ENCODE measurements around the gene FKBP5. TPM values are rescaled to one million over a fixed set of nuclear protein-coding genes. Genes with fewer than 3 reads are reported as not detected.
A peak's percentile ranks its signal among the peaks of the same experiment; 100 is the strongest.
"Not testable (repeated sequence)": the region's sequence is repeated elsewhere in the genome, so short reads cannot be mapped to it uniquely, and the experiment has no call there.

The FKBP5 gene
- total RNA-seq, 3 donors from 2014 or later (not counting 1 experiment from before 2014, with no cell fraction given): 15.5 to 30.2 (median 27.3) TPM

DNA sequence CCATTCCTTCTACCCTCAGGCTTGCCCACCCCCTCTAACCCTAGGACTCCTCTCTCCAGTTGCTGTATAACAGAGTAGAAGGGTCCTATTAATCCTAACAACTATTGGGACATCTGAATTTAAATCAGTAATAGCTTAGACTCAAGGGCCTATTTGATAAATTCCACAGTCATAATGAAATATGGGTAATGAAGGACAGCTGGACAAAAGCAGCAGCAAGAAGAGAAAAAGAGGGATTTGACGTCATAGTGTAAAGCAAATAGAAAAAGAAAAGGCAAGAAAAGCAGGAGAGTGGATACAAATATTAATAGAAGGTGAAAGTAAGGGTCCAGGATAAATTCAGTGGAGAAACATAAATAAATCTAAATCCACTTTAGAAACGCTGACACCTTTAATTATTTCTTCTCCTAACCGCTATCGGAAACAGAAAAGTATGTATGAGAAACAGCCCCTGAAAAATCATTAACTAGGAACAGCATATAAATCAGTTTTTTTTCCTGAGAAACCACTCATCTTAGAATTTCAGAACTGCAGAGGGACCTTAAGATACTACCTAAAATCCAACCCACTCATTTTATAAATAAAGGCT is 12.8 kb downstream of the FKBP5 start:
- peaks cover 16 to 31% of the 10 kb centered on the region in 2 donors for H3K4me1 Mint-ChIP-seq
- no peak for ATAC-seq

DNA sequence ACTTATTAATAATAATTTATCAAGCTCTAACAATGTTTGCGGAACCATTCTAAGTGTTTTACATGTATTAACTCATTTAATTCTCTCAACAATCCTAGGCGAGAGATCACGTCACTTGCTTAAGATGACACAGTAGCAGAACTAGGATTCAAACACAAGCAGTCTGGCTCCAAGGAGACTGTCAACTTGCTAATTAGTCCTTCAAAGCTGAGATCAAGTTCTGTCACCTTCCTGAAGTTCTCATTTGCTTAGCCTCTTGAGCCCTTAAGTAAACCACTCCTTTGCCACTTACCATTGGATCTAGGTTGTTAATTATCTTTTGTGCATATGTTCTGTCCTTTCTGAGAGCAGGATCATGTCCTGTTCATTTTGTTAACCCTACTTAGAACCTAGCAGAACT is 14.1 kb downstream of the FKBP5 start:
- no peaks in the 10 kb centered on the region for H3K27me3 ChIP-seq (ENCODE audit: control insufficient read depth, insufficient read depth, low read length)
- H3K27ac ChIP-seq (ENCODE audit: low read length): no peak overlapping the region
- Mint-ChIP-seq H3K27me3 (ENCODE audit: low read depth in 2 of 2) (no peaks in the 10 kb centered on the region), H3K9me3 (no peaks in the 10 kb centered on the region), H3K4me1 (peaks cover 16 to 36% of the 10 kb centered on the region in 2 donors), H3K4me3 (no peak overlapping the region), H3K36me3 (no peaks in the 10 kb centered on the region), H3K27ac (peak overlapping the region; percentile 29 to 47)
- WGBS (ENCODE audit: insufficient coverage): 93% methylated on average over 3 of the region's 3 CpGs
- no peaks in the 10 kb centered on the region for H3K9me3 ChIP-seq (ENCODE audit: control insufficient read depth, insufficient read depth, low read length)
- no peak overlapping the region for H3K4me3 ChIP-seq (ENCODE audit: low read length)
- ATAC-seq (no peak), DNase-seq (peak in 1 of 2 donors; percentile 26)
- H3K4me1 ChIP-seq (ENCODE audit: control insufficient read depth, insufficient read depth, low read length): peaks cover 4% of the 10 kb centered on the region
- H3K36me3 ChIP-seq (ENCODE audit: control insufficient read depth, insufficient read depth, low read length): no peaks in the 10 kb centered on the region
- intact Hi-C loops (cut with micrococcal nuclease): no loop called here
- TF ChIP-seq, protein P1, sequence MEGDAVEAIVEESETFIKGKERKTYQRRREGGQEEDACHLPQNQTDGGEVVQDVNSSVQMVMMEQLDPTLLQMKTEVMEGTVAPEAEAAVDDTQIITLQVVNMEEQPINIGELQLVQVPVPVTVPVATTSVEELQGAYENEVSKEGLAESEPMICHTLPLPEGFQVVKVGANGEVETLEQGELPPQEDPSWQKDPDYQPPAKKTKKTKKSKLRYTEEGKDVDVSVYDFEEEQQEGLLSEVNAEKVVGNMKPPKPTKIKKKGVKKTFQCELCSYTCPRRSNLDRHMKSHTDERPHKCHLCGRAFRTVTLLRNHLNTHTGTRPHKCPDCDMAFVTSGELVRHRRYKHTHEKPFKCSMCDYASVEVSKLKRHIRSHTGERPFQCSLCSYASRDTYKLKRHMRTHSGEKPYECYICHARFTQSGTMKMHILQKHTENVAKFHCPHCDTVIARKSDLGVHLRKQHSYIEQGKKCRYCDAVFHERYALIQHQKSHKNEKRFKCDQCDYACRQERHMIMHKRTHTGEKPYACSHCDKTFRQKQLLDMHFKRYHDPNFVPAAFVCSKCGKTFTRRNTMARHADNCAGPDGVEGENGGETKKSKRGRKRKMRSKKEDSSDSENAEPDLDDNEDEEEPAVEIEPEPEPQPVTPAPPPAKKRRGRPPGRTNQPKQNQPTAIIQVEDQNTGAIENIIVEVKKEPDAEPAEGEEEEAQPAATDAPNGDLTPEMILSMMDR (IDR thresholded peaks at IDR 0.05): no peak

More for the DNA sequence above, 12.8 kb downstream of the FKBP5 start:
- H3K9me3 Mint-ChIP-seq: no peaks in the 10 kb centered on the region
- TF ChIP-seq, protein P1 (IDR thresholded peaks at IDR 0.05): no peak
- DNase-seq: no peak
- WGBS (ENCODE audit: insufficient coverage): 96% methylated on average over 4 of the region's 4 CpGs
- no peaks in the 10 kb centered on the region for H3K27me3 Mint-ChIP-seq (ENCODE audit: low read depth in 2 of 2)
- H3K4me1 ChIP-seq (ENCODE audit: control insufficient read depth, insufficient read depth, low read length): peaks cover 2% of the 10 kb centered on the region
- H3K9me3 ChIP-seq (ENCODE audit: control insufficient read depth, insufficient read depth, low read length): no peaks in the 10 kb centered on the region
- H3K27me3 ChIP-seq (ENCODE audit: control insufficient read depth, insufficient read depth, low read length): no peaks in the 10 kb centered on the region
- H3K4me3 ChIP-seq (ENCODE audit: low read length): no peak overlapping the region
- H3K36me3 ChIP-seq (ENCODE audit: control insufficient read depth, insufficient read depth, low read length): no peaks in the 10 kb centered on the region
- no peak overlapping the region for H3K27ac Mint-ChIP-seq
- intact Hi-C loops (cut with micrococcal nuclease): no loop called here
- no peak overlapping the region for H3K4me3 Mint-ChIP-seq
- H3K27ac ChIP-seq (ENCODE audit: low read length): no peak overlapping the region
- H3K36me3 Mint-ChIP-seq: no peaks in the 10 kb centered on the region

DNA sequence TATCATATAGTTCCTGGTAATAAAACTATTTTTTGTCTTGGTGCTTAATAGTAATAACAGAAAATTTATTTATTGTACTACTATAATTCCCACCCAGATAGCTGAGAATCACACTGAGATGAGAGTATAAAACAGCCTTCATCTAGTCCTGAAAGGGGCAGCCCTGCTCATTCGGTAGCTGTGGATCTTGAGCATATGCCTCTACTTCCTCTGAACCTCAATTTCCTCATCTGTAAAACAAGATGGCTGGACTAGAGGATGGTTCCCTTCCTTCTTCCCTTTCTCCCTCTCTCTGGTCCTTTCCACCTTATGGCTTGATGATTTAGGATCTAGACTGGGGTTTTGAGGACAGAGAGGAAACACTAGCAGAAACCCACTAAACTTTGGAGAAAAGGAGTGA is 15.0 kb downstream of the FKBP5 start:
- H3K27me3 ChIP-seq (ENCODE audit: control insufficient read depth, insufficient read depth, low read length): no peaks in the 10 kb centered on the region
- intact Hi-C loops (cut with micrococcal nuclease): no loop called here

DNA sequence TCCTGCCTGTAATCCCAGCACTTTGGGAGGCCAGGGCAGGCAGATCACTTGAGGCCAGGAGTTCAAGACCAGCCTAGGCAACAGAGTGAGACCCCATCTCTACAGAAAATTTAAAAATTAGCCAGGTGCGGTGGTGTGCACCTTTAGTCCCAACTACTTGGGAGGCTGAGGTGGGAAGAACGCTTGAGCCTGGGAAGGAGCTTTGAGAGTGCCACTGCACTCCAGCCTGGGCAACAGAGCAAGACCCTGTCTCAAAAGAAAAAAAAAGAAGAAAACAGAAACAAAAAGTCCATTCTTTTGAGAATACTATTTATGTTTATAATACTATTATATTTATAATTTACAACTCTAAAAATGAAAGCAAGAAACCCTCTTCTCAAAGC is 15.4 kb downstream of the FKBP5 start:
- H3K36me3 Mint-ChIP-seq; intact Hi-C loops (cut with micrococcal nuclease); H3K4me3 Mint-ChIP-seq; H3K4me3 ChIP-seq (ENCODE audit: low read length); H3K4me1 ChIP-seq (ENCODE audit: control insufficient read depth, insufficient read depth, low read length); H3K27me3 Mint-ChIP-seq (ENCODE audit: low read depth in 2 of 2); H3K36me3 ChIP-seq (ENCODE audit: control insufficient read depth, insufficient read depth, low read length); ATAC-seq; H3K27me3 ChIP-seq (ENCODE audit: control insufficient read depth, insufficient read depth, low read length); H3K27ac ChIP-seq (ENCODE audit: low read length); H3K9me3 Mint-ChIP-seq; H3K9me3 ChIP-seq (ENCODE audit: control insufficient read depth, insufficient read depth, low read length); DNase-seq: not testable (repeated sequence)
- Mint-ChIP-seq H3K4me1 (peaks cover 27 to 43% of the 10 kb centered on the region in 2 donors), H3K27ac (peak overlapping the region in 1 of 2 donors; percentile 35)
- whole genome bisulfite sequencing (ENCODE audit: insufficient coverage): 100% methylated on average over 2 of the region's 2 CpGs

More for the DNA sequence above, 15.0 kb downstream of the FKBP5 start:
- peaks cover 23 to 43% of the 10 kb centered on the region in 2 donors for H3K4me1 Mint-ChIP-seq
- WGBS (ENCODE audit: insufficient coverage): 40% methylated on average over 1 of the region's 1 CpG
- DNase-seq (peak in 1 of 2 donors; percentile 48), ATAC-seq (no peak)
- TF ChIP-seq, protein P1 (IDR thresholded peaks at IDR 0.05): no peak
- no peaks in the 10 kb centered on the region for H3K36me3 ChIP-seq (ENCODE audit: control insufficient read depth, insufficient read depth, low read length)
- no peaks in the 10 kb centered on the region for H3K9me3 ChIP-seq (ENCODE audit: control insufficient read depth, insufficient read depth, low read length)
- H3K27ac ChIP-seq (ENCODE audit: low read length): peak overlapping the region; percentile 37
- H3K4me3 ChIP-seq (ENCODE audit: low read length): no peak overlapping the region
- no peaks in the 10 kb centered on the region for H3K27me3 Mint-ChIP-seq (ENCODE audit: low read depth in 2 of 2)
- peak overlapping the region; percentile 29 to 47 for H3K27ac Mint-ChIP-seq
- no peaks in the 10 kb centered on the region for H3K9me3 Mint-ChIP-seq
- H3K4me3 Mint-ChIP-seq: no peak overlapping the region
- H3K36me3 Mint-ChIP-seq: no peaks in the 10 kb centered on the region
- peaks cover 4% of the 10 kb centered on the region for H3K4me1 ChIP-seq (ENCODE audit: control insufficient read depth, insufficient read depth, low read length)

DNA sequence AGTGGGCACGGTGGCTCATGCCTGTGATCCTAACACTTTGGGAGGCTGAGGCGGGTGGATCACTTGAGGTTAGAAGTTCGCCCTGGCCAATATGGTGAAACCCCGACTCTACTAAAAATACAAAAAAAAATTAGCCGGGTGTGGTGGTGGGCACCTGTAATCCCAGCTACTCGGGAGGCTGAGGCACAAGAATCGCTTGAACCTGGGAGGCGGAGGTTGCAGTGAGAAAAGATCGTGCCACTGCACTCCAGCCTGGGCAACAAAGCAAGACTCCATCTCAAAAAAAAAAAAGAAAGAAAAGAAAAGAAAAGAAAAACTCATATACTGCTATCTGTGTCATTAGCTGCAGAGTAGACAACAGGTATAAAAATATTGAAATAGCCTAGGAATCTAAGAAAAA is 18.3 kb downstream of the FKBP5 start:
- H3K9me3 ChIP-seq (ENCODE audit: control insufficient read depth, insufficient read depth, low read length); H3K27me3 ChIP-seq (ENCODE audit: control insufficient read depth, insufficient read depth, low read length); H3K27me3 Mint-ChIP-seq (ENCODE audit: low read depth in 2 of 2); H3K4me3 ChIP-seq (ENCODE audit: low read length); H3K9me3 Mint-ChIP-seq; H3K36me3 ChIP-seq (ENCODE audit: control insufficient read depth, insufficient read depth, low read length); H3K4me3 Mint-ChIP-seq; intact Hi-C loops (cut with micrococcal nuclease); H3K36me3 Mint-ChIP-seq; DNase-seq; ATAC-seq; H3K27ac ChIP-seq (ENCODE audit: low read length): not testable (repeated sequence)
- H3K4me1 ChIP-seq (ENCODE audit: control insufficient read depth, insufficient read depth, low read length): peaks cover 14% of the 10 kb centered on the region
- H3K4me1 Mint-ChIP-seq: peaks cover 31 to 36% of the 10 kb centered on the region in 2 donors
- 80% methylated on average over 8 of the region's 9 CpGs for WGBS (ENCODE audit: insufficient coverage)
- peak overlapping the region; percentile 47 to 90 for H3K27ac Mint-ChIP-seq
